Measurements from ENCODE around the gene PTPRF.
"Not testable (repeated sequence)": the region's sequence is repeated elsewhere in the genome, so short reads cannot be mapped to it uniquely, and the experiment has no call there.

The PTPRF gene

GRCh38 chr1:43634721-43635120, 104.0 kb downstream of the PTPRF start:
- no peak for DNase-seq (ENCODE audit: low read depth)

- DNase-seq (ENCODE audit: low read depth): peak; percentile 31
Observed at GRCh38 chr1:43636006-43636641, 105.4 kb downstream of the PTPRF start.

- DNase-seq (ENCODE audit: low read depth): no peak
Observed at GRCh38 chr1:43637267-43637666, 106.6 kb downstream of the PTPRF start.

GRCh38 chr1:43638381-43638780, 107.7 kb downstream of the PTPRF start:
- DNase-seq (ENCODE audit: low read depth): not testable (repeated sequence)

GRCh38 chr1:43639976-43640794, 109.5 kb downstream of the PTPRF start:
- no peak for DNase-seq (ENCODE audit: low read depth)

- DNase-seq (ENCODE audit: low read depth): no peak
Observed at GRCh38 chr1:43644558-43644957, 113.9 kb downstream of the PTPRF start.

- no peak for DNase-seq (ENCODE audit: low read depth)
Observed at GRCh38 chr1:43645461-43645860, 114.8 kb downstream of the PTPRF start.

- not testable (repeated sequence) for DNase-seq (ENCODE audit: low read depth)
Observed at GRCh38 chr1:43647331-43647730, 116.6 kb downstream of the PTPRF start.

- DNase-seq (ENCODE audit: low read depth): peak; percentile 50
Observed at GRCh38 chr1:43648221-43648847, 117.7 kb downstream of the PTPRF start.

- peak; percentile 41 for DNase-seq (ENCODE audit: low read depth)
Observed at GRCh38 chr1:43648876-43649477, 118.3 kb downstream of the PTPRF start.

GRCh38 chr1:43650310-43651085, 119.8 kb downstream of the PTPRF start:
- peak; percentile 100 for DNase-seq (ENCODE audit: low read depth)

GRCh38 chr1:43651188-43651587, 120.5 kb downstream of the PTPRF start:
- DNase-seq (ENCODE audit: low read depth): peak; percentile 17

GRCh38 chr1:43651902-43652301, 121.2 kb downstream of the PTPRF start:
- no peak for DNase-seq (ENCODE audit: low read depth)

GRCh38 chr1:43653339-43653738, 122.7 kb downstream of the PTPRF start:
- peak; percentile 67 for DNase-seq (ENCODE audit: low read depth)

- no peak for DNase-seq (ENCODE audit: low read depth)
Observed at GRCh38 chr1:43653893-43654292, 123.2 kb downstream of the PTPRF start.

- no peak for DNase-seq (ENCODE audit: low read depth)
Observed at GRCh38 chr1:43655953-43656352, 125.3 kb downstream of the PTPRF start.

GRCh38 chr1:43659212-43660166, 128.8 kb downstream of the PTPRF start:
- DNase-seq (ENCODE audit: low read depth): no peak

GRCh38 chr1:43660355-43660754, 129.7 kb downstream of the PTPRF start:
- no peak for DNase-seq (ENCODE audit: low read depth)

GRCh38 chr1:43664369-43664768, 133.7 kb downstream of the PTPRF start:
- DNase-seq (ENCODE audit: low read depth): no peak

- peak; percentile 41 for DNase-seq (ENCODE audit: low read depth)
Observed at GRCh38 chr1:43666608-43667007, 135.9 kb downstream of the PTPRF start.

- peak; percentile 86 for DNase-seq (ENCODE audit: low read depth)
Observed at GRCh38 chr1:43668956-43669355, 138.3 kb downstream of the PTPRF start.
